Adrenal gland (tissue), 12 donors: ENCODE data around the gene ZBTB45. TPM values are rescaled to one million over a fixed set of nuclear protein-coding genes. Genes with fewer than 3 reads are reported as not detected.

Experiments used
- DNase-seq, 7 donors: peaks; one replicate each; pipeline ENCODE4 v3.0.0-alpha.2; 2019 to 2020
- H3K27ac ChIP-seq, 5 donors: fragments of 200-600 bp; sonication (generic) in 4 of 5; 1 replicate in 3 of 5; 2 replicates in 2 of 5; pipeline versions ENCODE4 v1.5.1 to v1.8.0; 2016 to 2020; ENCODE audit warnings: mild to moderate bottlenecking in 1 of 5
- H3K27me3 ChIP-seq: fragments of 200-600 bp; 2 replicates; pipeline ENCODE4 v1.8.0; 2021
- H3K36me3 ChIP-seq, 2 donors: fragments of 200-600 bp; replicated peaks in 1 of 2; 1 replicate in 1 of 2; 2 replicates in 1 of 2; pipeline versions ENCODE4 v1.5.1 to v1.8.0; 2018 to 2022
- H3K4me1 ChIP-seq, 2 donors: fragments of 200-600 bp; replicated peaks in 1 of 2; 1 replicate in 1 of 2; 2 replicates in 1 of 2; pipeline versions ENCODE4 v1.5.1 to v1.8.0; 2018 to 2021
- H3K4me3 ChIP-seq, 4 donors: fragments of 200-600 bp; sonication (generic) in 3 of 4; one replicate each; pipeline ENCODE4 v1.5.1; 2016 to 2018
- H3K9me3 ChIP-seq, 3 donors: fragments of 200-600 bp; sonication (generic) in 1 of 3; replicated peaks in 1 of 3; 1 replicate in 2 of 3; 2 replicates in 1 of 3; pipeline versions ENCODE4 v1.5.1 to v1.8.0; 2016 to 2021
- CTCF ChIP-seq, 6 experiments: fragments of 450-650 bp in 4 of 6; fragments of 200-600 bp in 2 of 6; sonication (generic) in 1 of 6; IDR thresholded peaks; 1 replicate in 5 of 6; 2 replicates in 1 of 6; pipeline versions ENCODE4 v1.5.1 to v1.8.0; 2016 to 2021; ENCODE audit warnings: antibody characterized with exemption in 6 of 6, mild to moderate bottlenecking in 2 of 6, moderate library complexity in 1 of 6
- POLR2A ChIP-seq, 2 donors: fragments of 450-650 bp; IDR thresholded peaks; one replicate each; pipeline ENCODE4 v1.6.1; 2017; ENCODE audit warnings: antibody characterized with exemption in 2 of 2, mild to moderate bottlenecking in 2 of 2, moderate library complexity in 1 of 2
- WGBS, 4 donors: extraction: QIAGEN DNeasy Blood & Tissue Kit in 2 of 4; methylation state at CpG; one replicate each; pipeline versions ENCODE4 v1.1.5 to v1.1.7; 2013 to 2017; 5-methylcytosine and 5-hydroxymethylcytosine counted together
- intact Hi-C, 2 donors: fragments of 100-400 bp; cut with DNase I; formaldehyde crosslinking; loops; one replicate each; pipeline versions ENCODE4 v1.14.1 to v1.15.0; 2022 to 2023
- polyA plus RNA-seq, 3 donors: library from polyadenylated mRNA; stranded (reverse); fragments of 200-250 nt in 2 of 3; fragments of 350-450 nt in 1 of 3; fragmentation: Illumina TruSeq in 1 of 3; extraction: RNeasy Lipid Tissue Mini Kit (QIAGEN cat#74804) in 1 of 3; gene quantifications; one replicate each; pipeline ENCODE4 v1.2.3, GENCODE V29; 2013 to 2014
- total RNA-seq, 9 donors: library from RNA; depleted of rRNA in 4 of 9; stranded (reverse); fragments of >200 nt in 4 of 9; fragments of 120-200 nt in 1 of 9; fragmentation: NEBNext Ultra II Directional in 1 of 9; extraction: Animal tissue kit (Norgen Biotek cat#: 25700) in 1 of 9; gene quantifications; one replicate each; pipeline versions ENCODE4 v1.1.0 to v1.2.4, GENCODE V29; 2013 to 2023
- donor health status: healthy with polysubstance abuse.
- donor health status: Bipolar disorder and iron deficiency.
- donor health status: DM: yes; HTN: yes; CAD: no.
- donor health status: DM: no; HTN: no; CAD: no.
- donor health status: DM: no; HTN: no; CAD: no.
- donor health status: DM: yes; HTN: yes; CAD: no.

The ZBTB45 gene
- total and polyA plus RNA-seq, 12 donors: 1.7 to 20.4 (median 12.8) TPM

- H3K9me3 ChIP-seq: no peaks in the 10 kb centered on the region
- DNase-seq: peak in 1 of 7 donors; percentile 80
- H3K4me1 ChIP-seq: peaks cover 30 to 47% of the 10 kb centered on the region in 2 donors
- intact Hi-C loops: no loop called here
- no peaks in the 10 kb centered on the region for H3K27me3 ChIP-seq
- WGBS, 4 donors: 47 to 70% (median 61%) methylated on average over 5 to 16 of the region's 16 CpGs
- H3K4me3 ChIP-seq: peak overlapping the region in 1 of 4 donors; percentile 20
- no peak for TF ChIP-seq CTCF (IDR thresholded peaks at IDR 0.05)
- TF ChIP-seq POLR2A (IDR thresholded peaks at IDR 0.05): no peak
- H3K36me3 ChIP-seq: peaks cover 0 to 3% of the 10 kb centered on the region in 2 donors
- peak overlapping the region in 2 of 5 donors; percentile 76 to 81 for H3K27ac ChIP-seq
These were observed 41.9 kb upstream of the ZBTB45 start for GRCh38 chr19:58561373-58562121.

GRCh38 chr19:58560921-58561320 is 41.3 kb upstream of the ZBTB45 start:
- H3K27me3 ChIP-seq: no peaks in the 10 kb centered on the region

GRCh38 chr19:58560007-58560887 is 40.6 kb upstream of the ZBTB45 start:
- H3K27ac ChIP-seq: peak overlapping the region in 4 of 5 donors; percentile 98 to 100 (median 100)
- H3K4me1 ChIP-seq: peaks cover 36 to 60% of the 10 kb centered on the region in 2 donors
- 74 to 84% (median 81%) methylated on average over 7 to 8 of the region's 8 CpGs for WGBS, 4 donors
- no peaks in the 10 kb centered on the region for H3K27me3 ChIP-seq
- intact Hi-C loops: no loop called here
- TF ChIP-seq CTCF (IDR thresholded peaks at IDR 0.05) (no peak), POLR2A (IDR thresholded peaks at IDR 0.05) (no peak)
- DNase-seq: peak in 2 of 7 donors; percentile 26 to 68
- peaks cover 0 to 14% of the 10 kb centered on the region in 2 donors for H3K36me3 ChIP-seq
- H3K9me3 ChIP-seq: no peaks in the 10 kb centered on the region
- peak overlapping the region in 1 of 4 donors; percentile 95 for H3K4me3 ChIP-seq

More at GRCh38 chr19:58560921-58561320, 41.3 kb upstream of the ZBTB45 start:
- no peak overlapping the region for H3K27ac ChIP-seq
- intact Hi-C loops: no loop called here
- peak in 2 of 7 donors; percentile 21 to 56 for DNase-seq
- no peaks in the 10 kb centered on the region for H3K9me3 ChIP-seq
- no peak overlapping the region for H3K4me3 ChIP-seq
- TF ChIP-seq CTCF (IDR thresholded peaks at IDR 0.05): no peak
- no peak for TF ChIP-seq POLR2A (IDR thresholded peaks at IDR 0.05)
- peaks cover 30 to 53% of the 10 kb centered on the region in 2 donors for H3K4me1 ChIP-seq
- peaks cover 0 to 9% of the 10 kb centered on the region in 2 donors for H3K36me3 ChIP-seq
